ENCODE measurements around the gene SYVN1.
"Not testable (repeated sequence)": the region's sequence is repeated elsewhere in the genome, so short reads cannot be mapped to it uniquely, and the experiment has no call there.

SYVN1 gene

GRCh38 chr11:65150509-65151299 lies 16.4 kb upstream of the SYVN1 start:
- DNase-seq, result peak; percentile 42

GRCh38 chr11:65150131-65150508 lies 15.8 kb upstream of the SYVN1 start:
- DNase-seq, result not testable (repeated sequence)

- no peak for DNase-seq
Measured at GRCh38 chr11:65148657-65149056, 14.3 kb upstream of the SYVN1 start.

GRCh38 chr11:65147352-65148075 lies 13.2 kb upstream of the SYVN1 start:
- DNase-seq, result no peak

GRCh38 chr11:65141896-65142494 lies 7.7 kb upstream of the SYVN1 start:
- no peak for DNase-seq

- DNase-seq, result no peak
Measured at GRCh38 chr11:65136515-65137096, 2.3 kb upstream of the SYVN1 start.

- peak; percentile 41 for DNase-seq
Measured at GRCh38 chr11:65135633-65136145, 1.4 kb upstream of the SYVN1 start.

- peak; percentile 97 for DNase-seq
Measured at GRCh38 chr11:65134952-65135632, 773 bp upstream of the SYVN1 start.

- DNase-seq, result no peak
Measured at GRCh38 chr11:65133724-65134123, 595 bp downstream of the SYVN1 start.

GRCh38 chr11:65132988-65133700 lies 1.2 kb downstream of the SYVN1 start:
- peak; percentile 21 for DNase-seq

GRCh38 chr11:65132238-65132987 lies 1.9 kb downstream of the SYVN1 start:
- no peak for DNase-seq

- no peak for DNase-seq
Measured at GRCh38 chr11:65131895-65132237, 2.5 kb downstream of the SYVN1 start.

GRCh38 chr11:65131417-65131776 lies 2.9 kb downstream of the SYVN1 start:
- no peak for DNase-seq

GRCh38 chr11:65130631-65131416 lies 3.5 kb downstream of the SYVN1 start:
- no peak for DNase-seq

- no peak for DNase-seq
Measured at GRCh38 chr11:65129649-65130441, 4.5 kb downstream of the SYVN1 start.

- no peak for DNase-seq
Measured at GRCh38 chr11:65128182-65129145, 5.9 kb downstream of the SYVN1 start.

- no peak for DNase-seq
Measured at GRCh38 chr11:65127473-65128181, 6.7 kb downstream of the SYVN1 start.
